Spleen (tissue), 11 donors: Measurements from ENCODE around the gene TTC28. TPM values are rescaled to one million over a fixed set of nuclear protein-coding genes. Genes with fewer than 3 reads are reported as not detected.

Source experiments
- DNase-seq: peaks from one replicate; pipeline ENCODE4 v3.0.0-alpha.2; 2020
- H3K27ac ChIP-seq, 8 donors: fragments of 200-600 bp; sonication (generic) in 7 of 8; 1 replicate in 4 of 8; 2 replicates in 4 of 8; pipeline versions ENCODE4 v1.5.0 to v1.8.0; 2016 to 2021; ENCODE audit warnings: inconsistent platforms in 4 of 8, mild to moderate bottlenecking in 4 of 8, moderate library complexity in 1 of 8
- H3K27me3 ChIP-seq, 7 donors: fragments of 200-600 bp; sonication (generic) in 6 of 7; replicated peaks in 1 of 7; 1 replicate in 4 of 7; 2 replicates in 3 of 7; pipeline versions ENCODE4 v1.5.0 to v1.8.0; 2016 to 2021; ENCODE audit warnings: inconsistent platforms in 3 of 7, mild to moderate bottlenecking in 1 of 7
- H3K36me3 ChIP-seq, 6 donors: fragments of 200-600 bp; sonication (generic) in 5 of 6; 1 replicate in 4 of 6; 2 replicates in 2 of 6; pipeline versions ENCODE4 v1.5.0 to v1.8.0; 2016 to 2021; ENCODE audit warnings: inconsistent platforms in 2 of 6
- H3K4me1 ChIP-seq, 6 donors: fragments of 200-600 bp; sonication (generic) in 5 of 6; 1 replicate in 3 of 6; 2 replicates in 3 of 6; pipeline versions ENCODE4 v1.5.0 to v1.8.0; 2016 to 2021; ENCODE audit warnings: inconsistent platforms in 3 of 6
- H3K4me3 ChIP-seq, 8 donors: fragments of 200-600 bp; sonication (generic) in 7 of 8; 1 replicate in 4 of 8; 2 replicates in 4 of 8; pipeline versions ENCODE4 v1.5.0 to v1.8.0; 2016 to 2021; ENCODE audit warnings: inconsistent platforms in 4 of 8, mild to moderate bottlenecking in 4 of 8, moderate library complexity in 2 of 8
- H3K9me3 ChIP-seq, 8 donors: fragments of 200-600 bp; sonication (generic) in 7 of 8; 1 replicate in 4 of 8; 2 replicates in 4 of 8; pipeline versions ENCODE4 v1.5.0 to v1.8.0; 2016 to 2021; ENCODE audit warnings: inconsistent platforms in 4 of 8
- POLR2A ChIP-seq, 3 donors: fragments of 450-650 bp; IDR thresholded peaks; one replicate each; pipeline ENCODE4 v1.5.1; 2017; ENCODE audit warnings: antibody characterized with exemption in 3 of 3, mild to moderate bottlenecking in 1 of 3
- POLR2AphosphoS5 ChIP-seq, 3 donors: sonication (generic); formaldehyde crosslinking; IDR thresholded peaks; one replicate each; pipeline ENCODE4 v1.5.1; 2017; ENCODE audit warnings: antibody characterized with exemption in 3 of 3
- WGBS, 5 donors: extraction: QIAGEN DNeasy Blood & Tissue Kit in 3 of 5; methylation state at CpG; one replicate each; pipeline versions ENCODE4 v1.1.5 to v1.1.7; 2013 to 2018; 5-methylcytosine and 5-hydroxymethylcytosine counted together
- intact Hi-C: fragments of 100-400 bp; cut with DNase I; formaldehyde crosslinking; loops from one replicate; pipeline ENCODE4 v1.15.0; 2023; ENCODE audit warnings: low total_unique reads
- polyA plus RNA-seq, 3 donors: library from polyadenylated mRNA; stranded (reverse); fragments of 200-250 nt; gene quantifications; one replicate each; pipeline ENCODE4 v1.2.1, GENCODE V29; 2013
- total RNA-seq, 7 donors: library from RNA; depleted of rRNA in 3 of 7; stranded (reverse); fragments of >200 nt in 3 of 7; fragmentation: NEBNext Ultra II Directional in 4 of 7; extraction: Animal tissue kit (Norgen Biotek cat#: 25700) in 4 of 7; gene quantifications; one replicate each; pipeline versions ENCODE4 v1.1.0 to v1.2.1, GENCODE V29; 2016 to 2021
- TF ChIP-seq, protein P1 (sequence below), 11 experiments: fragments of 200-600 bp in 7 of 11; fragments of 450-650 bp in 4 of 11; sonication (generic) in 4 of 11; IDR thresholded peaks in 8 of 11; conservative IDR thresholded peaks in 3 of 11; 1 replicate in 7 of 11; 2 replicates in 4 of 11; pipeline versions ENCODE4 v1.4.0 to v1.8.0; 2016 to 2021; ENCODE audit warnings: antibody characterized with exemption in 11 of 11, inconsistent platforms in 4 of 11, mild to moderate bottlenecking in 1 of 11
- donor health status: healthy with polysubstance abuse.
- donor health status: DM: no; HTN: no; CAD: no; lungs with moderate emphysema.
- donor health status: DM: no; HTN: no; CAD: no.
- donor health status: Bipolar disorder and iron deficiency.
- donor health status: healthy.
- donor health status: DM: no; HTN: no; CAD: no.
- donor health status: DM: yes; HTN: yes; CAD: no.

Gene TTC28
- total and polyA plus RNA-seq, 10 donors: 0.62 to 69.0 (median 33.5) TPM

DNA sequence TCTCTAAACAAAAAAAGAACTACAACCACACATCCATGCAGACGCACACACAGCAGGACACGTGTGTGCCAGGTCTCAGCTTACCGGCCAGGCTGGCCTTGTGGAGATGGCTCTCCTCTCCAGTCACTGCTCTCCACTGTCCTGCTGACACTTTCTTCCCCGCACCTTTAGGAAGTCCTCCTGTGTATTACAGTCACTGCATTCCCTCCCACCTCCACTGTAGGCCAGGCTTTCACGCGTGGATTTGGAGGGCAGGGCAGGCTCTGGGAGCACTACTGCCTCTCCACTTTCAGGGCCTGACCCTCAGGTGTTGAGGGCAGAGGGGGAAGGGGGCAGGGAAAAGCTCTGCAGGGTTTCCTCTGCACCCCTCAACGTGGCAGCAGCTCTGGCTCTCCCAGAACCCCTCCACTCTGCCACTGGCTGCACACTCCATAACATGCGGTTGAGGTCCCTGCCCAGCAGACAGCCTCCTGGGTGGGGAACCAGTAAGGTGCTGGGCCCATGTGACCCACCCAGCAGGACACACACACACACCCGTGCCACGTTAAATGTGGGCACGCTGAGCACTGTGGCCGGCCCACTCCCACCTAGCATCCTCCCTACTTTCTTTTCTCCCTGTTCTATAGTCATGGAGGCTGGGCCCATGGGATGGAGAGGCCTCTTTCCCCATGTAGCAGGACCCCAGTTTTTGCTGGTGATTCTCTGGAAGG, 653.6 kb downstream of the TTC28 start:
- intact Hi-C loops: loop anchor here (10.0 kb wide), 1 partner anchor 559 kb away; no protein-coding TSS in a partner anchor

DNA sequence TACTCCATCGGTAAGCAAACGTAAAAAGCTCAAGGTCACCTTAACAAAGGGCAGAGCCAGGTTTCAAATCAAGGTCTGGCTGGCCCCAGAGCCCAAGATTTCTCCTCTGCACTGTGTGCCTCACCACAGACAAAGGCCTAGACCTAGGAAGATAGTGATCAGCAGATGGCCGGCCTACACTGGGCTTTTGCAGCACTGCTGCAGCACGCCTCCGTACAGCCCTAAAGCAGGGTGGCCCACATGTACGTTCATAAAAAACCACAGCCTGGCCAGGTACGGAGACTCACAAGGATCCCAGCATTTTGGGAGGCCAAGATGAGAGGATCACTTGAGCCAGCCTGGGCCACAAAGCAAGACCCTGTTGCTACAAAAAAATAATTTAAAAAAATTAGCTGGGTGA, 654.3 kb downstream of the TTC28 start:
- H3K4me1 ChIP-seq: peaks cover 4 to 43% (median 25%) of the 10 kb centered on the region in 6 donors
- H3K36me3 ChIP-seq: no peaks in the 10 kb centered on the region
- H3K27me3 ChIP-seq: no peaks in the 10 kb centered on the region
- intact Hi-C loops: loop anchor here (10.0 kb wide), 1 partner anchor 559 kb away; no protein-coding TSS in a partner anchor
- H3K9me3 ChIP-seq: no peaks in the 10 kb centered on the region
- no peak overlapping the region for H3K27ac ChIP-seq
- TF ChIP-seq POLR2A (IDR thresholded peaks at IDR 0.05) (no peak), POLR2AphosphoS5 (IDR thresholded peaks at IDR 0.05) (no peak)
- TF ChIP-seq, protein P1, sequence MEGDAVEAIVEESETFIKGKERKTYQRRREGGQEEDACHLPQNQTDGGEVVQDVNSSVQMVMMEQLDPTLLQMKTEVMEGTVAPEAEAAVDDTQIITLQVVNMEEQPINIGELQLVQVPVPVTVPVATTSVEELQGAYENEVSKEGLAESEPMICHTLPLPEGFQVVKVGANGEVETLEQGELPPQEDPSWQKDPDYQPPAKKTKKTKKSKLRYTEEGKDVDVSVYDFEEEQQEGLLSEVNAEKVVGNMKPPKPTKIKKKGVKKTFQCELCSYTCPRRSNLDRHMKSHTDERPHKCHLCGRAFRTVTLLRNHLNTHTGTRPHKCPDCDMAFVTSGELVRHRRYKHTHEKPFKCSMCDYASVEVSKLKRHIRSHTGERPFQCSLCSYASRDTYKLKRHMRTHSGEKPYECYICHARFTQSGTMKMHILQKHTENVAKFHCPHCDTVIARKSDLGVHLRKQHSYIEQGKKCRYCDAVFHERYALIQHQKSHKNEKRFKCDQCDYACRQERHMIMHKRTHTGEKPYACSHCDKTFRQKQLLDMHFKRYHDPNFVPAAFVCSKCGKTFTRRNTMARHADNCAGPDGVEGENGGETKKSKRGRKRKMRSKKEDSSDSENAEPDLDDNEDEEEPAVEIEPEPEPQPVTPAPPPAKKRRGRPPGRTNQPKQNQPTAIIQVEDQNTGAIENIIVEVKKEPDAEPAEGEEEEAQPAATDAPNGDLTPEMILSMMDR (IDR thresholded peaks at IDR 0.05 in 8 of 11, conservative IDR thresholded peaks at IDR 0.05 in 3 of 11): no peak
- WGBS, 5 donors: 82 to 88% (median 85%) methylated on average over 7 of the region's 7 CpGs
- DNase-seq: peak; percentile 6
- no peak overlapping the region for H3K4me3 ChIP-seq

More for the DNA sequence above, 653.6 kb downstream of the TTC28 start:
- no peaks in the 10 kb centered on the region for H3K9me3 ChIP-seq
- no peak overlapping the region for H3K27ac ChIP-seq
- H3K4me1 ChIP-seq: peaks cover 3 to 40% (median 25%) of the 10 kb centered on the region in 6 donors
- no peaks in the 10 kb centered on the region for H3K36me3 ChIP-seq
- no peak overlapping the region for H3K4me3 ChIP-seq
- TF ChIP-seq POLR2A (IDR thresholded peaks at IDR 0.05) (no peak), POLR2AphosphoS5 (IDR thresholded peaks at IDR 0.05) (no peak)
- TF ChIP-seq, protein P1 (IDR thresholded peaks at IDR 0.05 in 8 of 11, conservative IDR thresholded peaks at IDR 0.05 in 3 of 11): no peak
- DNase-seq: peak; percentile 54
- 88 to 96% (median 91%) methylated on average over 11 to 12 of the region's 12 CpGs for WGBS, 5 donors
- no peaks in the 10 kb centered on the region for H3K27me3 ChIP-seq

DNA sequence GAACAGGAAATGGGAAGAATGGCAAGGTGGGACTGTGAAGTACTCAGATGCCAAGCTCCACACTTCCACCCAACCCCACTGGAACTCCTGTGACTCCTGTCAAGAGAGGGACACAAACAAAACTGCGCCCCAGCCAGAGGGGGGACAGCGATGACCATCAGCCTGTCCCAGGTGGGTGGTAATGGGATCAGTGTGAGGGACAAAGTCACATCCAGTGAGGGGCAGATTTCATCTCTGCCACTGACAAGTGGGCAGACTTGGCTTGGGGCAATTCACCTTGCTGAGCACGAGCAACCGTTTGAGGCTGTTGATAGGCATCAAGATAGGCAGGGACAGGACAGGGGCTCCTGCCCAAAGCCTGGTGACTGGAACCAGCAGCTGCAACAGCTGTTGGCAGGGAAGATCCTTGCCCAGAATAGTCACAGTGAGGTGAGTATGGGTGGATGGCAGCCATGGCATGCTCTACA, 655.2 kb downstream of the TTC28 start:
- 89 to 99% (median 92%) methylated on average over 4 of the region's 4 CpGs for WGBS, 5 donors
- peak; percentile 32 for DNase-seq
- no peaks in the 10 kb centered on the region for H3K9me3 ChIP-seq

More for the DNA sequence above, 655.2 kb downstream of the TTC28 start:
- Histone ChIP-seq H3K4me3 (no peak overlapping the region), H3K4me1 (peaks cover 9 to 42% (median 25%) of the 10 kb centered on the region in 6 donors), H3K36me3 (no peaks in the 10 kb centered on the region), H3K27ac (no peak overlapping the region), H3K27me3 (no peaks in the 10 kb centered on the region)
- TF ChIP-seq, protein P1 (IDR thresholded peaks at IDR 0.05 in 8 of 11, conservative IDR thresholded peaks at IDR 0.05 in 3 of 11): no peak
- TF ChIP-seq POLR2AphosphoS5 (IDR thresholded peaks at IDR 0.05) (no peak), POLR2A (IDR thresholded peaks at IDR 0.05) (no peak)
- intact Hi-C loops: loop anchor here (10.0 kb wide), 1 partner anchor 560 kb away; no protein-coding TSS in a partner anchor
